H1 (cell line): ENCODE data around the gene TFR2. TPM values are rescaled to one million over a fixed set of nuclear protein-coding genes. Genes with fewer than 3 reads are reported as not detected.

Source experiments
- CBX5 ChIP-seq: fragments of 300-800, 300-1000 bp; sonication (generic); IDR thresholded peaks from 2 replicates; pipeline ENCODE4 v1.7.1; 2016; ENCODE audit warnings: antibody characterized with exemption, low read length, low read depth
- polyA plus RNA-seq, 7 experiments: library from polyadenylated mRNA; depleted of rRNA in 3 of 7; stranded (reverse) in 5 of 7; unstranded in 2 of 7; fragments of >200 nt in 5 of 7; fragments of 200-250 nt in 2 of 7; gene quantifications; 1 replicate in 5 of 7; 2 replicates in 1 of 7; 4 replicates in 1 of 7; pipeline versions ENCODE4 v1.2.1 to v1.2.3, GENCODE V29; 2011 to 2013; ENCODE audit warnings: missing spikeins in 2 of 7, mixed read lengths in 2 of 7
- total RNA-seq: library from RNA; stranded (reverse); fragmentation: NEBNext Ultra II Directional; extraction: Animal tissue kit (Norgen Biotek cat#: 25700); gene quantifications from 2 replicates; pipeline ENCODE4 v1.2.1, GENCODE V29; 2021

TFR2 gene
- total and polyA plus RNA-seq, 2 of the 8 experiments (the other 6 are each of a cell fraction or from before 2014, with no cell fraction given) = 4.6 to 5.7 TPM

GRCh38 chr7:100583132-100584053 lies 58.0 kb downstream of the TFR2 start (continued):
- TF ChIP-seq CBX5 = no peak
